SK-N-SH (cell line): Measurements from ENCODE around the gene CACNA1D. TPM values are rescaled to one million over a fixed set of nuclear protein-coding genes. Genes with fewer than 3 reads are reported as not detected.

Source experiments
- CTCF ChIA-PET: fragments of 300-600, 350-600 bp; formaldehyde crosslinking; extraction: SDS; loops from one replicate; lab custom pipeline; 2021; lab: Yijun Ruan, JAX
- POLR2A ChIA-PET: fragments of 350-600 bp; sonication (Branson Sonifier 250); formaldehyde crosslinking; extraction: SDS; loops from one replicate; lab custom pipeline; 2020; ENCODE audit warnings: antibody characterized with exemption, inconsistent platforms; lab: Yijun Ruan, JAX
- DNase-seq: peaks from one replicate; pipeline ENCODE4 v3.0.0; 2012
- H2AFZ ChIP-seq: fragments of 200-600 bp; sonication (generic); 2 replicates; pipeline ENCODE4 v1.8.1; 2016; ENCODE audit warnings: antibody characterized with exemption, mild to moderate bottlenecking, low read depth
- H3F3A ChIP-seq: fragments of 200-600 bp; sonication (generic); replicated peaks from 2 replicates; pipeline ENCODE3; 2016; ENCODE audit warnings: antibody characterized with exemption, mild to moderate bottlenecking; ENCODE audit not compliant: insufficient read depth
- H3K27ac ChIP-seq, 2 experiments: fragments of 200-500 bp in 1 of 2; fragments of 200-600 bp in 1 of 2; sonication (Bioruptor generic) in 1 of 2; sonication (generic), shearing (Covaris generic) in 1 of 2; 2 replicates each; pipeline versions ENCODE4 v1.5.1 to v1.6.1; 2014 to 2016; ENCODE audit warnings: low read depth in 2 of 2, inconsistent platforms in 1 of 2, low read length in 1 of 2, mild to moderate bottlenecking in 1 of 2, mixed read lengths in 1 of 2
- H3K27me3 ChIP-seq: fragments of 200-600 bp; sonication (generic), shearing (Covaris generic); 2 replicates; pipeline ENCODE4 v1.6.1; 2016; ENCODE audit warnings: mixed run types; ENCODE audit not compliant: insufficient read depth
- H3K36me3 ChIP-seq, 2 experiments: fragments of 200-500 bp in 1 of 2; fragments of 200-600 bp in 1 of 2; sonication (Bioruptor generic) in 1 of 2; sonication (generic) in 1 of 2; replicated peaks in 1 of 2; 2 replicates each; pipeline versions ENCODE3 to v1.5.1; 2014 to 2016; ENCODE audit warnings: low read length in 1 of 2, mild to moderate bottlenecking in 1 of 2; ENCODE audit not compliant: insufficient read depth in 2 of 2, control insufficient read depth in 1 of 2
- H3K4me1 ChIP-seq, 2 experiments: fragments of 200-500 bp in 1 of 2; fragments of 200-600 bp in 1 of 2; sonication (Bioruptor generic) in 1 of 2; sonication (generic), shearing (Covaris generic) in 1 of 2; 2 replicates each; pipeline versions ENCODE4 v1.5.1 to v1.6.1; 2014 to 2016; ENCODE audit warnings: low read depth in 1 of 2, low read length in 1 of 2, mixed run types in 1 of 2; ENCODE audit not compliant: insufficient read depth in 2 of 2, control insufficient read depth in 1 of 2
- H3K4me2 ChIP-seq: fragments of 200-600 bp; sonication (generic), shearing (Covaris generic); 2 replicates; pipeline ENCODE4 v1.6.1; 2017; ENCODE audit warnings: mixed run types
- H3K4me3 ChIP-seq, 2 experiments: fragments of 200-500 bp in 1 of 2; fragments of 200-600 bp in 1 of 2; sonication (Bioruptor generic) in 1 of 2; sonication (generic), shearing (Covaris generic) in 1 of 2; 2 replicates each; pipeline versions ENCODE4 v1.5.1 to v1.8.1; 2014 to 2016; ENCODE audit warnings: low read depth in 2 of 2, inconsistent platforms in 1 of 2, low read length in 1 of 2, mild to moderate bottlenecking in 1 of 2, mixed read lengths in 1 of 2, moderate library complexity in 1 of 2
- H3K79me2 ChIP-seq: fragments of 200-600 bp; sonication (generic); 2 replicates; pipeline ENCODE4 v1.8.1; 2017; ENCODE audit warnings: mild to moderate bottlenecking; ENCODE audit not compliant: insufficient read depth
- H3K9ac ChIP-seq: fragments of 200-600 bp; sonication (generic); 2 replicates; pipeline ENCODE4 v1.6.1; 2017; ENCODE audit warnings: mixed run types
- H3K9me2 ChIP-seq: fragments of 200-600 bp; sonication (generic); 2 replicates; pipeline ENCODE4 v1.6.1; 2017; ENCODE audit warnings: mixed run types
- H3K9me3 ChIP-seq: fragments of 200-600 bp; sonication (generic); 2 replicates; pipeline ENCODE4 v1.6.1; 2017; ENCODE audit warnings: mixed run types, mild to moderate bottlenecking, moderate library complexity
- H4K20me1 ChIP-seq: fragments of 200-600 bp; sonication (generic); 2 replicates; pipeline ENCODE4 v1.6.1; 2017; ENCODE audit warnings: mild to moderate bottlenecking, mixed run types; ENCODE audit not compliant: insufficient read depth
- EP300 ChIP-seq, 2 experiments: IDR thresholded peaks; 2 replicates each; pipeline versions ENCODE4 v1.4.0 to v1.6.1; 2012; ENCODE audit warnings: borderline replicate concordance in 1 of 2, low read depth in 1 of 2, low read length in 1 of 2
- FOXM1 ChIP-seq: IDR thresholded peaks from 2 replicates; pipeline ENCODE4 v1.4.0; 2012; ENCODE audit warnings: low read depth, mild to moderate bottlenecking
- GABPA ChIP-seq: IDR thresholded peaks from 2 replicates; pipeline ENCODE4 v1.4.0; 2012; ENCODE audit warnings: low read depth, mild to moderate bottlenecking
- MEF2A ChIP-seq: IDR thresholded peaks from 2 replicates; pipeline ENCODE4 v1.4.0; 2012; ENCODE audit warnings: low read depth, borderline replicate concordance
- MXI1 ChIP-seq: IDR thresholded peaks from 2 replicates; pipeline ENCODE4 v1.6.1; 2012; ENCODE audit warnings: mild to moderate bottlenecking, low read depth, low read length, improper control_type of control experiment
- POLR2AphosphoS5 ChIP-seq: IDR thresholded peaks from 2 replicates; pipeline ENCODE4 v1.6.1; 2012; ENCODE audit warnings: low read depth, low read length
- RFX5 ChIP-seq: IDR thresholded peaks from 2 replicates; pipeline ENCODE4 v1.6.1; 2012; ENCODE audit warnings: mild to moderate bottlenecking, improper control_type of control experiment, low read length
- RXRA ChIP-seq: IDR thresholded peaks from 2 replicates; pipeline ENCODE4 v1.4.0; 2012; ENCODE audit warnings: low read depth, mild to moderate bottlenecking, borderline replicate concordance
- SIN3A ChIP-seq: IDR thresholded peaks from 2 replicates; pipeline ENCODE4 v1.6.1; 2012; ENCODE audit warnings: low read depth, mild to moderate bottlenecking, low read length, moderate library complexity, borderline replicate concordance
- SMC3 ChIP-seq: IDR thresholded peaks from 2 replicates; pipeline ENCODE4 v1.6.1; 2012; ENCODE audit warnings: low read depth, low read length, improper control_type of control experiment
- TCF12 ChIP-seq: IDR thresholded peaks from 2 replicates; pipeline ENCODE4 v1.4.0; 2012
- ZBTB33 ChIP-seq: IDR thresholded peaks from 2 replicates; pipeline ENCODE4 v1.4.0; 2012; ENCODE audit warnings: low read depth, borderline replicate concordance
- whole genome bisulfite sequencing: methylation state at CpG from one replicate; pipeline ENCODE4 v1.1.6; 2017; ENCODE audit warnings: low lambda C conversion rate; 5-methylcytosine and 5-hydroxymethylcytosine counted together
- polyA plus RNA-seq, 3 experiments: library from polyadenylated mRNA; depleted of rRNA; stranded (reverse); fragments of >200 nt; gene quantifications; 2 replicates each; pipeline ENCODE4 v1.2.3, GENCODE V29; 2012

The CACNA1D gene
- polyA plus RNA-seq, 1 of the 3 experiments (the other 2 are of a cell fraction) = 0.12 TPM

DNA sequence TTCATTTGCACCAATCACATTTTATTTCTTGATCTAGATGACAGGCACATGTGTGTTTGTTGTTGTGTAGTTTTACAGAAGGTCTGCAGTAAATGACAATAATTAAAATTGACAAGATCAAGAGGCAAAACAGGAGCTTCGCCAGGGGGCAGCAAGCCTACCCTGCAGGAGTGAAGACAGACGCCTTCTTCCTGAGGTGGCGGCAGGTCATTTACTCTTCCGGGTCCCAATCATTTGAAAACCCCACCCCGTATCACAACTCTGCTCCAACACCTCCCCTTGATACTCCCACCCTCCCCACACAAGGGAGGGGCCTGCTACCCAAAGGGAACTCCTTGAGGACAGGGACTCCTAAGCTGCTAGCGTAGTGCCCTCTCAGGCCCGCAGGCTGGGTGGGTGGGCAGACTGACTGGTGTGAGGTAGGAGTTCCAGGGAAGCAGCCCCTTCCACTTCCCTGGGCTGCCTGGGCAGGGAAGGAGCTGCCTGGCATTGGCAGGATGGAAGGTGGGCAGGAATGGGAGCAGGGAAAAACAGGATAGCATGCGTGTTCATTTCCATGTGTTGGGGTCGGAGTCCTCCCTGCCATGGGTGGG is 338.7 kb downstream of the CACNA1D start:
- Histone ChIP-seq H3K79me2 (no peaks in the 10 kb centered on the region), H3K9me2 (no peaks in the 10 kb centered on the region), H3K4me1 (peaks cover 0 to 7% of the 10 kb centered on the region in 2 experiments; a peak in 1 of 4 replicates), H3K27ac (no peak overlapping the region), H3K4me3 (no peak overlapping the region), H3K27me3 (no peaks in the 10 kb centered on the region), H3K9me3 (no peaks in the 10 kb centered on the region), H3K36me3 (no peaks in the 10 kb centered on the region), H4K20me1 (no peaks in the 10 kb centered on the region), H3K4me2 (no peak overlapping the region), H3F3A (no peaks in the 10 kb centered on the region)
- DNase-seq = no peak
- POLR2A ChIA-PET = interaction anchor here (0.7 kb wide), 1 partner anchor 10 kb away, joined by 3 read pairs; no protein-coding TSS in a partner anchor
- TF ChIP-seq GABPA (no peak), RXRA (no peak), SIN3A (no peak), SMC3 (no peak), MXI1 (no peak), MEF2A (no peak)
- TF ChIP-seq, all 33 proteins: peak for 0
- no peak overlapping the region for H3K9ac ChIP-seq
- CTCF ChIA-PET = no interaction called here
- H2AFZ ChIP-seq = no peak overlapping the region
- 81% methylated on average over 9 of the region's 9 CpGs for WGBS

DNA sequence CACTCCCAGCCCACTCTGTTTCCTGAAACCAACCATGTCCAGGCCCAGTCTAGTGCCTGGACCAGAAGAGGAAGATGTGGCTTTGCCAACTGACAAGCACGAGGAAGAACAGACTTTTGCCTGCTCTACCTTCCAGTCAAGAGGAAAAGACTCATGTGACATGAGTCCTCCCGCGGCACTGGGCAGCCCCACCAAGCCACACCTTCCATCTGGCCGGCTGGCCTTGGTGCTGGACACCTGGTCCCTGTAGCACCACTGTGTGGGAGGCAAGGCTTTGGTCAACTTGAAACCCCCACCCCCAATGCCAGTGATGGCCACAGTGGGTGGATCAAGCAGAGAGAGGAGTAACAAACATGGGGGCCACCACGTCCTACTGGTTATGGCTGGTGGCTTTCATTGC is 339.3 kb downstream of the CACNA1D start:
- H3K4me1 ChIP-seq = peaks cover 0 to 7% of the 10 kb centered on the region in 2 experiments; a peak in 1 of 4 replicates
- H3K36me3 ChIP-seq = no peaks in the 10 kb centered on the region
- no peaks in the 10 kb centered on the region for H3K27me3 ChIP-seq
- 42% methylated on average over 2 of the region's 5 CpGs for WGBS
- no peak overlapping the region for H2AFZ ChIP-seq
- no peak for TF ChIP-seq RFX5
- TF ChIP-seq POLR2AphosphoS5 = no peak
- TF ChIP-seq RXRA = no peak
- no peak for TF ChIP-seq TCF12
- no peak for TF ChIP-seq FOXM1
- TF ChIP-seq ZBTB33 = no peak
- no peak for TF ChIP-seq EP300 (IDR thresholded peaks at IDR 0.05; ENCODE audit: borderline replicate concordance in 1 of 2, low read depth in 1 of 2, low read length in 1 of 2)
- no peaks in the 10 kb centered on the region for H3K9me3 ChIP-seq
- POLR2A ChIA-PET = no interaction called here
- CTCF ChIA-PET = no interaction called here
- no peaks in the 10 kb centered on the region for H3K9me2 ChIP-seq
- no peaks in the 10 kb centered on the region for H3K79me2 ChIP-seq
- H3F3A ChIP-seq = no peaks in the 10 kb centered on the region
- no peak overlapping the region for H3K9ac ChIP-seq
- DNase-seq = no peak
- H3K4me2 ChIP-seq = no peak overlapping the region
- no peak overlapping the region for H3K27ac ChIP-seq
- no peak overlapping the region for H3K4me3 ChIP-seq
- H4K20me1 ChIP-seq = no peaks in the 10 kb centered on the region
